GM12892 (cell line): ENCODE data around the gene BLCAP.

Experiments used
- POLR2A ChIP-seq: IDR thresholded peaks from 2 replicates; pipeline ENCODE4 v1.6.1; 2011; ENCODE audit warnings: low read depth, low read length, control low read depth
- POLR2AphosphoS5 ChIP-seq: IDR thresholded peaks from 2 replicates; pipeline ENCODE4 v1.6.1; 2011; ENCODE audit warnings: low read depth, low read length, control low read depth
- TAF1 ChIP-seq: IDR thresholded peaks from 2 replicates; pipeline ENCODE4 v1.6.1; 2011; ENCODE audit warnings: low read depth, mild to moderate bottlenecking, control low read depth, low read length, borderline replicate concordance

- no peak for TF ChIP-seq POLR2A
- no peak for TF ChIP-seq POLR2AphosphoS5
- TF ChIP-seq TAF1 = no peak
These were observed 24.3 kb downstream of the BLCAP start for GRCh38 chr20:37503256-37503927.
